MM.1S (cell line): ENCODE data around the gene DDX4.

Experiments
- EZH2 ChIP-seq: fragments of 300-600 bp; sonication (generic); optimal IDR thresholded peaks from 2 replicates; pipeline ENCODE3; 2017; ENCODE audit warnings: low read depth, mild to moderate bottlenecking, antibody characterized with exemption, low read length, mixed read lengths
- EZH2phosphoT487 ChIP-seq: fragments of 300-600 bp; sonication (generic); IDR thresholded peaks from 2 replicates; pipeline ENCODE4 v1.6.1; 2018; ENCODE audit warnings: antibody characterized with exemption, low read length

DNA sequence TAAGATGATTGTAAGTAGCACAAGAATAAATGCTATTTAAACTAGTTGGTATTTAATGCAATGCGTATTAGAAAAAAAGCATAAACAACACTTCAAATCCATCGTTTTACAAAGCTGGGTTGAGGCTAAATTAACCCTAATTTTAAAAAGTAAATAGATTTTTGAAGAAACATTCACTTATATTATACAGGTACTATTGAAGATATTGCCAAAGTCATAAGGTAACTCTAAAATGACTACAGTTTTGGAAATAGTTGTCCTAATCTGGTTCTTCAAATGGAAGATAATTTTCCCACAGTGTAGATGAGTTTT, 45.8 kb upstream of the DDX4 start:
- no peak for TF ChIP-seq EZH2phosphoT487
- TF ChIP-seq EZH2: no peak
